ENCODE data around the gene CCDC9B. TPM values are rescaled to one million over a fixed set of nuclear protein-coding genes. Genes with fewer than 3 reads are reported as not detected.

The CCDC9B gene
- total and polyA plus RNA-seq, 7 donors = 14.5 to 161 (median 87.0) TPM

DNA sequence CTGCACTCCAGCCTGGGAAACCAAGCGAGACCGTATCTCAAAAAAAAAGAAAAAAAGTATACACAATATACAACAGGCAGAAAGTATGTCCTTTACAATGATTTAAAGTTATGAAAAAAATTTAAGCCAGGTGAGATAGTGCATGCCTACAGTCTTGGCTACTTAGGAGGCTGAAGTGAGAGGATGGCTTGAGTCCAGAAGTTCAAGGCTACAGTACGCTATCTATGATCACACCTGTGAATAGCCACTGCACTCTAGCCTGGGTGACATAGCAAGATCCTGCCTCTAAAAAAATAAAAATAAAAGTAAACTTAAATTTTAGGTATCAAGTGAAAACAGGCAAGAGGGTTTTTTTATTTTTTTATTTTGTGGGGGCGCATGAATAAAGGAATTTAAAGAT, 38.6 kb upstream of the CCDC9B start:
- no peaks in the 10 kb centered on the region for H3K36me3 ChIP-seq (ENCODE audit: insufficient read depth in 1 of 2, low read depth in 1 of 2)
- no peaks in the 10 kb centered on the region for H3K27me3 ChIP-seq (ENCODE audit: insufficient read depth in 3 of 3, low read length in 2 of 3)
- ATAC-seq (no peak), DNase-seq (no peak)
- intact Hi-C loops (cut with DNase I) = no loop called here
- TF ChIP-seq, protein P1, sequence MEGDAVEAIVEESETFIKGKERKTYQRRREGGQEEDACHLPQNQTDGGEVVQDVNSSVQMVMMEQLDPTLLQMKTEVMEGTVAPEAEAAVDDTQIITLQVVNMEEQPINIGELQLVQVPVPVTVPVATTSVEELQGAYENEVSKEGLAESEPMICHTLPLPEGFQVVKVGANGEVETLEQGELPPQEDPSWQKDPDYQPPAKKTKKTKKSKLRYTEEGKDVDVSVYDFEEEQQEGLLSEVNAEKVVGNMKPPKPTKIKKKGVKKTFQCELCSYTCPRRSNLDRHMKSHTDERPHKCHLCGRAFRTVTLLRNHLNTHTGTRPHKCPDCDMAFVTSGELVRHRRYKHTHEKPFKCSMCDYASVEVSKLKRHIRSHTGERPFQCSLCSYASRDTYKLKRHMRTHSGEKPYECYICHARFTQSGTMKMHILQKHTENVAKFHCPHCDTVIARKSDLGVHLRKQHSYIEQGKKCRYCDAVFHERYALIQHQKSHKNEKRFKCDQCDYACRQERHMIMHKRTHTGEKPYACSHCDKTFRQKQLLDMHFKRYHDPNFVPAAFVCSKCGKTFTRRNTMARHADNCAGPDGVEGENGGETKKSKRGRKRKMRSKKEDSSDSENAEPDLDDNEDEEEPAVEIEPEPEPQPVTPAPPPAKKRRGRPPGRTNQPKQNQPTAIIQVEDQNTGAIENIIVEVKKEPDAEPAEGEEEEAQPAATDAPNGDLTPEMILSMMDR (IDR thresholded peaks at IDR 0.05) = no peak
- H3K27ac ChIP-seq = peak overlapping the region; percentile 81
- H3K4me3 ChIP-seq = no peak overlapping the region
- no peaks in the 10 kb centered on the region for H3K9me3 ChIP-seq
- 80 to 84% (median 81%) methylated on average over 4 of the region's 4 CpGs for WGBS, 3 donors
- peaks cover 25% of the 10 kb centered on the region for H3K4me1 ChIP-seq

DNA sequence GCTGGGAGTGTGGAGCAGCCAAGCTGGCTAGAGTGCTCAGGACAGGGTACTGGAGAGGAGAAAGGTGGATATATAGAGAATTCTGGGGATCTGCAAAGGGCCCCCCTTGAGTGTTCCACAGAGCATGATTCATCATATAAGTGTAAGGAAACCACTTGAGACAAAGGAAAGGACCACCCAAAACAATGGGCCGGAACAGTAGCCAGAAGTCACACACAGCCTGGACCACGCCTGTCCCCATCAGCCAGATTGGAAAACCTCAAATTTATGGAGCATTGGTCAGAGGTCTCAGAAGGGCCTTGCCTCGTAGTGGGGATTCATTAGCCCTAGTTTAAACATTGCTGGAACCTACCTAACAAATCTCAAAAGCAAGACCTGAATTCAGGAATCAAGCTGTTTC, 36.9 kb upstream of the CCDC9B start:
- WGBS, 3 donors = 74 to 77% (median 74%) methylated on average over 3 of the region's 3 CpGs

DNA sequence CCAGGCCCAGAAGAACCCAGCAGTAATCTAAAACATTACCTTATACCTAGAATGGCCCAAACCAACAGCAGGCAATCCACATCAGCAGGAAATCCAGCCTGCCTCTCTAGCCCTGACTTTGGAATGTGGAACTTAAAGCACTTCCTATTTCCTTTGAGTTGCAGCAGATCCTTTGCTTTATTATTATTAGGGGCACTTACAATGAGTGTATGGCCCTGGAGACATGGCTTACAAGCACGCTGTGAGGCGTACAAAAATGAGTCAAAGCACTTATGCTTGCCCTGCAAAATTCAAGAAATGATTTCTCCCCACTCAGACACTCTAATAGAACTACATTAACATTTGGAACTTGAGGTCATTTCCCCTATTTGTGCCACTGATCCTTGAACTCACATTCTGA, 32.2 kb upstream of the CCDC9B start:
- Histone ChIP-seq H3K27me3 (ENCODE audit: insufficient read depth in 3 of 3, low read length in 2 of 3) (no peaks in the 10 kb centered on the region), H3K27ac (no peak overlapping the region), H3K9me3 (no peaks in the 10 kb centered on the region), H3K4me1 (no peaks in the 10 kb centered on the region), H3K36me3 (ENCODE audit: insufficient read depth in 1 of 2, low read depth in 1 of 2) (no peaks in the 10 kb centered on the region), H3K4me3 (no peak overlapping the region)
- intact Hi-C loops (cut with DNase I) = no loop called here
- 45 to 66% (median 65%) methylated on average over 2 of the region's 2 CpGs for WGBS, 3 donors
- ATAC-seq (no peak), DNase-seq (no peak)
- TF ChIP-seq, protein P1 (IDR thresholded peaks at IDR 0.05) = no peak

More for the DNA sequence above, 36.9 kb upstream of the CCDC9B start:
- peaks cover 18% of the 10 kb centered on the region for H3K4me1 ChIP-seq
- intact Hi-C loops (cut with DNase I) = no loop called here
- DNase-seq (no peak), ATAC-seq (no peak)
- no peak overlapping the region for H3K4me3 ChIP-seq
- no peaks in the 10 kb centered on the region for H3K36me3 ChIP-seq (ENCODE audit: insufficient read depth in 1 of 2, low read depth in 1 of 2)
- no peaks in the 10 kb centered on the region for H3K27me3 ChIP-seq (ENCODE audit: insufficient read depth in 3 of 3, low read length in 2 of 3)
- no peak overlapping the region for H3K27ac ChIP-seq
- no peaks in the 10 kb centered on the region for H3K9me3 ChIP-seq
- TF ChIP-seq, protein P1 (IDR thresholded peaks at IDR 0.05) = no peak

DNA sequence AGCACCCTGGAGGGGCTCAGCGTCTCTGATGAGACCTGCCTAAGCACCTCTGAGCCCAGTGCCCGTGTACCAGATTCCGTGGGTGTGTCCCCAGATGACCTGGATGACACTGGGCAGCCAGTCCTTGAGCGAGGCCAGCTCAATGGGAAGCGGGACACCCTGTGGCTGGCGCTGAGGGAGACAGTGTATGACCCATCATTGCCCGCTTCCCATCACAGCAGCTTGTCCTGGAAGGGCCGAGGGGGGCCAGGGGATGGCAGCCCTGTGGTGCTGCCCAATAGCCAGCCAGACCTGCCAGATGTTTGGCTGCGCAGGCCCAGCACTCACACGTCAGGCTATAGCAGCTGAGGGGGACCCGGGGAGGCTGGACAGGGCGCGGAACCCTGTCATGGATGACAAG, 29.2 kb upstream of the CCDC9B start:
- Histone ChIP-seq H3K9me3 (no peaks in the 10 kb centered on the region), H3K4me3 (no peak overlapping the region), H3K27ac (no peak overlapping the region), H3K4me1 (peaks cover 18% of the 10 kb centered on the region), H3K36me3 (ENCODE audit: insufficient read depth in 1 of 2, low read depth in 1 of 2) (no peaks in the 10 kb centered on the region), H3K27me3 (ENCODE audit: insufficient read depth in 3 of 3, low read length in 2 of 3) (no peaks in the 10 kb centered on the region)
- ATAC-seq (no peak), DNase-seq (no peak)
- TF ChIP-seq, protein P1 (IDR thresholded peaks at IDR 0.05) = no peak
- 67 to 82% (median 69%) methylated on average over 13 of the region's 13 CpGs for WGBS, 3 donors
- intact Hi-C loops (cut with DNase I) = loop anchor here in 1 of 2 donors (5.0 kb wide), 1 partner anchor 52 kb away; no protein-coding TSS in a partner anchor

DNA sequence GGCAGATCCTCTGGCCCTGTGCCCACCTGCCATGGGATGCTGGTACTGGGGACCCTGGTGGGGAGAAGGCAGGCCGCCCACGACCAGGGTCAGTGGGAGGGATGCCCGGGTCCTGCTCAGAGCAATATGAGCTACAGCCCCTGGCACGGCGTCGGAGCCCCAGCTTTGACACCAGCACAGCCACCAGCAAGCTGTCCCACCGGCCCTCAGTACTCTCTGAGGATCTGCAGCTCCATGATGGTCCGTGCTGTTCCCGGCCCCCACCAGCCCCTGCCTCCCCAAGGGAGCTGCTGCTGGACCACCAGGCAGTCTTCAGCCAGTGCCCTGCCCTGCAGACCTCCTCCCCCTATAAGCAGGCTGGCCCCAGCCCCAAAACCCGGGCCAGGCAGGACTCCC, 28.7 kb upstream of the CCDC9B start:
- WGBS, 3 donors = 80 to 89% (median 82%) methylated on average over 10 of the region's 10 CpGs
- TF ChIP-seq, protein P1 (IDR thresholded peaks at IDR 0.05) = no peak
- no peak for DNase-seq
- Histone ChIP-seq H3K36me3 (ENCODE audit: insufficient read depth in 1 of 2, low read depth in 1 of 2) (no peaks in the 10 kb centered on the region), H3K4me3 (no peak overlapping the region), H3K9me3 (no peaks in the 10 kb centered on the region), H3K4me1 (peaks cover 18% of the 10 kb centered on the region), H3K27ac (no peak overlapping the region), H3K27me3 (ENCODE audit: insufficient read depth in 3 of 3, low read length in 2 of 3) (no peaks in the 10 kb centered on the region)
- intact Hi-C loops (cut with DNase I) = loop anchor here in 1 of 2 donors (5.0 kb wide), 1 partner anchor 53 kb away; no protein-coding TSS in a partner anchor
- ATAC-seq = no peak
